ENCODE measurements around the gene MS4A8.

DNA sequence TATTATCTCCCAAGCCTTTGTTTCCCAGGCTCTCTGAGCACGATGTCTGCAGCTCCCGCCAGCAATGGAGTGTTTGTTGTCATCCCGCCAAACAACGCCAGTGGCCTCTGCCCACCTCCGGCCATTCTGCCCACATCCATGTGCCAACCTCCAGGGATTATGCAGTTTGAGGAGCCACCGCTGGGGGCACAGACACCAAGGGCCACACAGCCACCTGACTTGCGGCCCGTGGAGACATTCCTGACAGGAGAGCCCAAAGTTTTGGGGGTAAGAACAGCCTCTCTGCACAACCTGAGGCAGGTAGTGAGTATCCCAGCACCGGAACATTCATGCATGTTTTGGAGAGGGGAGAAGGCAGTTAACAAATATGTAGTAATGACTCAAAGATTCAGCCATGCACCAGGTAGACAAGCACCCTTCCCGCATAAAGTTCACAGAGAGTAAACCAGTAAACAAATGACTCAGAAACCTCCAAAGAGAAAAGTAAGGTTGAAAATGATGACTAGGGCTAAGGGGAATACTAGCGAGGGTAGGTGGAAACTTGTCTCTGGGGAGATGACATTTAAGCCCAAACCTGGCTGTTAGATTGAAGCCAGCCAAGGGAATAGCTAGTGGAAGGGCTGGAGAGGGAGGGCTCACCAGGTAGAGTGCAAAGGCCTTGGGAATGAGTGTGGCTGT, 64.4 kb downstream of the MS4A8 start:
- no peak for TF ChIP-seq CTCF (IDR thresholded peaks at IDR 0.05)
- TF ChIP-seq POLR2A (IDR thresholded peaks at IDR 0.05), result no peak

All from thyroid gland (tissue), 4 donors.